Measurements from ENCODE around the gene NDST4.
A peak's percentile ranks its signal among the peaks of the same experiment; 100 is the strongest.

Gene NDST4

GRCh38 chr4:114785570-114785969 lies 327.9 kb downstream of the NDST4 start:
- DNase-seq (ENCODE audit: low spot score), result no peak

GRCh38 chr4:114783215-114783595 lies 330.2 kb downstream of the NDST4 start:
- no peak for DNase-seq (ENCODE audit: low spot score)

GRCh38 chr4:114782415-114783214 lies 330.8 kb downstream of the NDST4 start:
- no peak for DNase-seq (ENCODE audit: low spot score)

GRCh38 chr4:114780205-114780604 lies 333.2 kb downstream of the NDST4 start:
- DNase-seq (ENCODE audit: low spot score), result peak; percentile 48

All from D341Med (cell line).